SU-DHL-6 (cell line): ENCODE results near the gene CEACAM1.

Experiments used
- CTCF ChIP-seq: fragments of 200-600 bp; sonication (generic); IDR thresholded peaks from one replicate; pipeline ENCODE4 v1.5.1; 2017; ENCODE audit warnings: antibody characterized with exemption, mild to moderate bottlenecking, low read length, moderate library complexity; ENCODE audit not compliant: insufficient read depth, poor library complexity, severe bottlenecking
- EZH2phosphoT487 ChIP-seq: fragments of 200-600 bp; sonication (generic), shearing (Covaris generic); conservative IDR thresholded peaks from 2 replicates; pipeline ENCODE4 v1.6.1; 2018; ENCODE audit warnings: mild to moderate bottlenecking, antibody characterized with exemption, low read length, moderate library complexity, mixed read lengths

DNA sequence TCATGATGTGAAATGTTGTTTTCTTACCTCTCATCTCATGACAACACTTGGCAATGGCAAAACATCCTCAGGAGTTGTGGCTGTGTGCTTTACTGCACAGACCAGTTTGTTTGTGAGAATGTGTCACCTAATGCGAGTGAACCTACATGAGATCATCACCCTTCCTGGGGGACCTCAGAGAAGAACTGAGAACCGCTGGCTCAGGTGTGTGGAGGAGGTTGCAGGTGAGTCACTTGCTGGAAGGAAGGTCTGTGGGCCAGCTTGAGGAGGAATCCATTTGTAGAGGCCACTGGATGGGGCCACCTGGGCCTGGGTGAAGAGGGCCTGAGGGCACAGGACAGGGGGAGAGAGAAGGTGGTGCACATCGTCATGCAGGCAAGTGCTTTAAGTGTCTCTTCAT lies 3.0 kb upstream of the CEACAM1 start:
- TF ChIP-seq CTCF (no peak), EZH2phosphoT487 (no peak)
